ENCODE data around the gene SMPDL3B. TPM values are rescaled to one million over a fixed set of nuclear protein-coding genes. Genes with fewer than 3 reads are reported as not detected.

Gene SMPDL3B
- polyA plus RNA-seq, 3 donors = 0.13 to 0.21 TPM; not detected in 1

GRCh38 chr1:27931184-27931583 is 3.6 kb upstream of the SMPDL3B start:
- no peak for TF ChIP-seq CTCF (IDR thresholded peaks at IDR 0.05)
- peaks cover 0 to 9% (median 0%) of the 10 kb centered on the region in 7 donors for H3K9me3 Mint-ChIP-seq
- no peak for DNase-seq
- no peaks in the 10 kb centered on the region for H4K20me1 ChIP-seq (ENCODE audit: insufficient read depth, low read length)
- H3K79me2 ChIP-seq (ENCODE audit: insufficient read depth, low read length) = no peaks in the 10 kb centered on the region
- 83% methylated on average over 1 of the region's 6 CpGs for whole genome bisulfite sequencing (ENCODE audit: insufficient coverage)
- H3K4me1 Mint-ChIP-seq = peaks cover 32% of the 10 kb centered on the region
- intact Hi-C loops (cut with micrococcal nuclease) = no loop called here
- H3K4me1 ChIP-seq (ENCODE audit: control insufficient read depth in 1 of 2, insufficient read depth in 2 of 2, low read length in 2 of 2) = peaks cover 31 to 36% of the 10 kb centered on the region in 2 donors
- H3K36me3 Mint-ChIP-seq = peaks cover 0 to 3% of the 10 kb centered on the region in 2 donors
- no peak overlapping the region for H3K9ac ChIP-seq (ENCODE audit: insufficient read depth, low read length, poor library complexity, severe bottlenecking)
- no peak overlapping the region for H2AFZ ChIP-seq (ENCODE audit: insufficient read depth, low read depth, low read length, poor library complexity, severe bottlenecking)
- no peak overlapping the region for H3K4me2 ChIP-seq (replicated peaks; ENCODE audit: extremely low read depth, low read length, poor library complexity, severe bottlenecking)
- peak overlapping the region; percentile 12 to 80 (median 73) for H3K27ac Mint-ChIP-seq
- H3K9me3 ChIP-seq (replicated peaks in 1 of 2; ENCODE audit: control insufficient read depth in 1 of 2, insufficient read depth in 1 of 2, low read length in 2 of 2) = no peaks in the 10 kb centered on the region
- peaks cover 18 to 24% (median 20%) of the 10 kb centered on the region in 3 donors for H3K27me3 Mint-ChIP-seq (ENCODE audit: low read depth in 3 of 3)
- no peak overlapping the region for H3K27ac ChIP-seq (ENCODE audit: low read depth in 1 of 2, low read length in 2 of 2)
- no peaks in the 10 kb centered on the region for H3K36me3 ChIP-seq (replicated peaks in 1 of 2; ENCODE audit: control insufficient read depth in 1 of 2, insufficient read depth in 2 of 2, low read length in 2 of 2)
- H3K4me3 ChIP-seq (replicated peaks in 1 of 3; ENCODE audit: low read depth in 2 of 3, low read length in 3 of 3) = no peak overlapping the region
- H3K27me3 ChIP-seq (ENCODE audit: control insufficient read depth in 2 of 2, insufficient read depth in 2 of 2, low read length in 2 of 2) = peaks cover 0 to 11% of the 10 kb centered on the region in 2 donors
- H3K4me3 Mint-ChIP-seq = no peak overlapping the region

GRCh38 chr1:27931759-27932158 is 3.0 kb upstream of the SMPDL3B start:
- H4K20me1 ChIP-seq (ENCODE audit: insufficient read depth, low read length) = no peaks in the 10 kb centered on the region
- peak overlapping the region; percentile 58 for H3K4me2 ChIP-seq (replicated peaks; ENCODE audit: extremely low read depth, low read length, poor library complexity, severe bottlenecking)
- Mint-ChIP-seq H3K36me3 (peaks cover 0 to 3% of the 10 kb centered on the region in 2 donors), H3K4me1 (peaks cover 32% of the 10 kb centered on the region), H3K4me3 (peak overlapping the region in 1 of 2 donors; percentile 51), H3K27ac (peak overlapping the region; percentile 19 to 80 (median 73)), H3K9me3 (peaks cover 0 to 9% (median 0%) of the 10 kb centered on the region in 7 donors), H3K27me3 (ENCODE audit: low read depth in 3 of 3) (peaks cover 16 to 24% (median 22%) of the 10 kb centered on the region in 3 donors)
- no peak for TF ChIP-seq CTCF (IDR thresholded peaks at IDR 0.05)
- 83% methylated on average over 2 of the region's 4 CpGs for WGBS (ENCODE audit: insufficient coverage)
- no peak overlapping the region for H3K9ac ChIP-seq (ENCODE audit: insufficient read depth, low read length, poor library complexity, severe bottlenecking)
- peak overlapping the region; percentile 10 for H2AFZ ChIP-seq (ENCODE audit: insufficient read depth, low read depth, low read length, poor library complexity, severe bottlenecking)
- no peaks in the 10 kb centered on the region for H3K36me3 ChIP-seq (replicated peaks in 1 of 2; ENCODE audit: control insufficient read depth in 1 of 2, insufficient read depth in 2 of 2, low read length in 2 of 2)
- H3K27ac ChIP-seq (ENCODE audit: low read depth in 1 of 2, low read length in 2 of 2) = peak overlapping the region in 1 of 2 donors; percentile 37
- DNase-seq = peak; percentile 48 to 78 (median 54)
- H3K9me3 ChIP-seq (replicated peaks in 1 of 2; ENCODE audit: control insufficient read depth in 1 of 2, insufficient read depth in 1 of 2, low read length in 2 of 2) = no peaks in the 10 kb centered on the region
- H3K79me2 ChIP-seq (ENCODE audit: insufficient read depth, low read length) = no peaks in the 10 kb centered on the region
- H3K4me3 ChIP-seq (replicated peaks in 1 of 3; ENCODE audit: low read depth in 2 of 3, low read length in 3 of 3) = peak overlapping the region in 1 of 3 experiments; percentile 30
- peaks cover 31 to 36% of the 10 kb centered on the region in 2 donors for H3K4me1 ChIP-seq (ENCODE audit: control insufficient read depth in 1 of 2, insufficient read depth in 2 of 2, low read length in 2 of 2)
- intact Hi-C loops (cut with micrococcal nuclease) = no loop called here
- peaks cover 0 to 11% of the 10 kb centered on the region in 2 donors for H3K27me3 ChIP-seq (ENCODE audit: control insufficient read depth in 2 of 2, insufficient read depth in 2 of 2, low read length in 2 of 2)
